ENCODE data around the gene SHMT1. TPM values are rescaled to one million over a fixed set of nuclear protein-coding genes. Genes with fewer than 3 reads are reported as not detected.
A peak's percentile ranks its signal among the peaks of the same experiment; 100 is the strongest.

SHMT1 gene
- total and polyA plus RNA-seq, 9 donors, result 13.3 to 32.8 (median 19.9) TPM

- Histone ChIP-seq H3K36me3 (no peaks in the 10 kb centered on the region), H3K4me3 (no peak overlapping the region), H3K4me1 (ENCODE audit: insufficient read depth) (peaks cover 3% of the 10 kb centered on the region), H3K27ac (no peak overlapping the region), H3K9me3 (no peaks in the 10 kb centered on the region), H3K27me3 (no peaks in the 10 kb centered on the region)
- intact Hi-C loops (cut with DNase I), result no loop called here
- no peak for DNase-seq
- WGBS, 3 donors, result 63 to 71% (median 69%) methylated on average over 15 of the region's 15 CpGs
- TF ChIP-seq, protein P1, sequence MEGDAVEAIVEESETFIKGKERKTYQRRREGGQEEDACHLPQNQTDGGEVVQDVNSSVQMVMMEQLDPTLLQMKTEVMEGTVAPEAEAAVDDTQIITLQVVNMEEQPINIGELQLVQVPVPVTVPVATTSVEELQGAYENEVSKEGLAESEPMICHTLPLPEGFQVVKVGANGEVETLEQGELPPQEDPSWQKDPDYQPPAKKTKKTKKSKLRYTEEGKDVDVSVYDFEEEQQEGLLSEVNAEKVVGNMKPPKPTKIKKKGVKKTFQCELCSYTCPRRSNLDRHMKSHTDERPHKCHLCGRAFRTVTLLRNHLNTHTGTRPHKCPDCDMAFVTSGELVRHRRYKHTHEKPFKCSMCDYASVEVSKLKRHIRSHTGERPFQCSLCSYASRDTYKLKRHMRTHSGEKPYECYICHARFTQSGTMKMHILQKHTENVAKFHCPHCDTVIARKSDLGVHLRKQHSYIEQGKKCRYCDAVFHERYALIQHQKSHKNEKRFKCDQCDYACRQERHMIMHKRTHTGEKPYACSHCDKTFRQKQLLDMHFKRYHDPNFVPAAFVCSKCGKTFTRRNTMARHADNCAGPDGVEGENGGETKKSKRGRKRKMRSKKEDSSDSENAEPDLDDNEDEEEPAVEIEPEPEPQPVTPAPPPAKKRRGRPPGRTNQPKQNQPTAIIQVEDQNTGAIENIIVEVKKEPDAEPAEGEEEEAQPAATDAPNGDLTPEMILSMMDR (IDR thresholded peaks at IDR 0.05), result no peak
- TF ChIP-seq EP300 (IDR thresholded peaks at IDR 0.05), result no peak
- no peak for TF ChIP-seq POLR2A (IDR thresholded peaks at IDR 0.05)
These were observed 1.3 kb downstream of the SHMT1 start for GRCh38 chr17:18361837-18362697.

GRCh38 chr17:18360518-18360917, 2.8 kb downstream of the SHMT1 start:
- Histone ChIP-seq H3K4me1 (ENCODE audit: insufficient read depth) (peaks cover 3% of the 10 kb centered on the region), H3K36me3 (no peaks in the 10 kb centered on the region), H3K27ac (no peak overlapping the region), H3K4me3 (no peak overlapping the region), H3K9me3 (no peaks in the 10 kb centered on the region), H3K27me3 (no peaks in the 10 kb centered on the region)
- TF ChIP-seq EP300 (IDR thresholded peaks at IDR 0.05) (no peak), POLR2A (IDR thresholded peaks at IDR 0.05) (no peak)
- TF ChIP-seq, protein P1 (IDR thresholded peaks at IDR 0.05), result no peak
- WGBS, 3 donors, result 87 to 91% (median 91%) methylated on average over 8 of the region's 8 CpGs
- intact Hi-C loops (cut with DNase I), result no loop called here
- DNase-seq, result no peak

DNA sequence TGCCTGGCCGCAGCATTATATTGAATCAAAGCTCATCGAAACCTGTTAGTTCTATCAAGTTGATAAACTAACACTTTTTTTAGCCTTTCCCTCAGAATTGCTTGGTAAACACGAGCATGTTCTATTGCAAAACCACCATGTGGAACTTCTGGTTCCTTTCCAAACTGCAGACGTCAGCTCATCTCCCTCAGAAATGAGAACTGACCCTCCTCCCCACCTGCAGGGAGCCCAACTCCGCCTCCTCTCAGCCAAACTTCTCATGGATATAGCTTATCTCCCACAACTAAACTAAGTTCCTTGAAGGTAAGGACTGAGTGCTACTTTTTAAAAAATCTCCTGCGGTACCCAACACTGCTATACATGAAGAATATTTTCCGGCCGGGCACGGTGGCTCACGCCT, 6.7 kb downstream of the SHMT1 start:
- Histone ChIP-seq H3K27ac (no peak overlapping the region), H3K9me3 (no peaks in the 10 kb centered on the region), H3K4me3 (no peak overlapping the region), H3K4me1 (ENCODE audit: insufficient read depth) (no peaks in the 10 kb centered on the region), H3K27me3 (no peaks in the 10 kb centered on the region), H3K36me3 (no peaks in the 10 kb centered on the region)
- TF ChIP-seq, protein P1 (IDR thresholded peaks at IDR 0.05), result no peak
- no peak for TF ChIP-seq EP300 (IDR thresholded peaks at IDR 0.05)
- no peak for TF ChIP-seq POLR2A (IDR thresholded peaks at IDR 0.05)
- WGBS, 3 donors, result 71 to 77% (median 75%) methylated on average over 10 of the region's 10 CpGs
- intact Hi-C loops (cut with DNase I), result no loop called here
- peak in 2 of 5 donors; percentile 51 to 62 for DNase-seq

- WGBS, 3 donors, result 90 to 93% (median 92%) methylated on average over 6 of the region's 6 CpGs
- intact Hi-C loops (cut with DNase I), result no loop called here
These were observed 9.8 kb downstream of the SHMT1 start for GRCh38 chr17:18353541-18353940.

GRCh38 chr17:18344021-18344420, 19.3 kb downstream of the SHMT1 start:
- 84 to 91% (median 87%) methylated on average over 5 of the region's 5 CpGs for WGBS, 3 donors
- TF ChIP-seq, protein P1 (IDR thresholded peaks at IDR 0.05), result no peak
- no peaks in the 10 kb centered on the region for H3K36me3 ChIP-seq
- intact Hi-C loops (cut with DNase I), result no loop called here
- no peak overlapping the region for H3K27ac ChIP-seq
- DNase-seq, result no peak
- no peaks in the 10 kb centered on the region for H3K9me3 ChIP-seq
- H3K4me1 ChIP-seq (ENCODE audit: insufficient read depth), result no peaks in the 10 kb centered on the region
- no peaks in the 10 kb centered on the region for H3K27me3 ChIP-seq
- H3K4me3 ChIP-seq, result no peak overlapping the region

More at GRCh38 chr17:18353541-18353940, 9.8 kb downstream of the SHMT1 start:
- Histone ChIP-seq H3K27ac (no peak overlapping the region), H3K36me3 (no peaks in the 10 kb centered on the region), H3K4me1 (ENCODE audit: insufficient read depth) (no peaks in the 10 kb centered on the region), H3K27me3 (no peaks in the 10 kb centered on the region), H3K4me3 (no peak overlapping the region), H3K9me3 (no peaks in the 10 kb centered on the region)
- DNase-seq, result no peak
- TF ChIP-seq EP300 (IDR thresholded peaks at IDR 0.05) (no peak), POLR2A (IDR thresholded peaks at IDR 0.05) (no peak)
